Measurements from ENCODE around the gene CLTCL1.
"Not testable (repeated sequence)": the region's sequence is repeated elsewhere in the genome, so short reads cannot be mapped to it uniquely, and the experiment has no call there.

- TF ChIP-seq ELF4 (IDR thresholded peaks at IDR 0.05); SP1 (IDR thresholded peaks at IDR 0.05); SUZ12 (IDR thresholded peaks at IDR 0.05); FOXM1 (IDR thresholded peaks at IDR 0.05; ENCODE audit: borderline replicate concordance); NFRKB (IDR thresholded peaks at IDR 0.05); PKNOX1 (IDR thresholded peaks at IDR 0.05); ARNT (IDR thresholded peaks at IDR 0.05); TARDBP (IDR thresholded peaks at IDR 0.05); FOXA1 (IDR thresholded peaks at IDR 0.05); BHLHE40 (IDR thresholded peaks at IDR 0.05; ENCODE audit: borderline replicate concordance): not testable (repeated sequence)
These were observed 15.0 kb upstream of the CLTCL1 start for GRCh38 chr22:19306535-19306934.

Data from HEK293T (cell line).